Thyroid gland (tissue), 4 donors: ENCODE measurements around the gene CFI.

Experiments
- CTCF ChIP-seq, 6 experiments: fragments of 200-600 bp in 3 of 6; fragments of 450-650 bp in 3 of 6; sonication (generic) in 3 of 6; IDR thresholded peaks; one replicate each; pipeline ENCODE4 v1.5.1; 2016 to 2019; ENCODE audit warnings: antibody characterized with exemption in 6 of 6, mild to moderate bottlenecking in 2 of 6, inconsistent platforms in 1 of 6, moderate library complexity in 1 of 6
- POLR2A ChIP-seq, 2 donors: fragments of 450-650 bp; IDR thresholded peaks; one replicate each; pipeline ENCODE4 v1.6.1; 2017; ENCODE audit warnings: antibody characterized with exemption in 2 of 2, mild to moderate bottlenecking in 2 of 2, moderate library complexity in 1 of 2

- TF ChIP-seq CTCF (IDR thresholded peaks at IDR 0.05) (no peak), POLR2A (IDR thresholded peaks at IDR 0.05) (no peak)
These were observed 46.1 kb downstream of the CFI start for GRCh38 chr4:109755656-109756055.
